Right lobe of liver (tissue), 4 donors: Measurements from ENCODE around the gene SHISA4.

Experiments used
- POLR2A ChIP-seq: fragments of 450-650 bp; IDR thresholded peaks from one replicate; pipeline ENCODE4 v1.6.1; 2017; ENCODE audit warnings: antibody characterized with exemption, mild to moderate bottlenecking
- TF ChIP-seq, protein P1 (sequence below), 4 donors: fragments of 200-600 bp in 3 of 4; fragments of 450-650 bp in 1 of 4; IDR thresholded peaks; one replicate each; pipeline versions ENCODE4 v1.5.1 to v1.8.0; 2016 to 2022; ENCODE audit warnings: antibody characterized with exemption in 4 of 4, mild to moderate bottlenecking in 2 of 4
- donor health status: DM: no; HTN: no; CAD: no.
- donor health status: DM: no; HTN: no; CAD: no.
- donor health status: DM: no; HTN: yes; CAD: no.

DNA sequence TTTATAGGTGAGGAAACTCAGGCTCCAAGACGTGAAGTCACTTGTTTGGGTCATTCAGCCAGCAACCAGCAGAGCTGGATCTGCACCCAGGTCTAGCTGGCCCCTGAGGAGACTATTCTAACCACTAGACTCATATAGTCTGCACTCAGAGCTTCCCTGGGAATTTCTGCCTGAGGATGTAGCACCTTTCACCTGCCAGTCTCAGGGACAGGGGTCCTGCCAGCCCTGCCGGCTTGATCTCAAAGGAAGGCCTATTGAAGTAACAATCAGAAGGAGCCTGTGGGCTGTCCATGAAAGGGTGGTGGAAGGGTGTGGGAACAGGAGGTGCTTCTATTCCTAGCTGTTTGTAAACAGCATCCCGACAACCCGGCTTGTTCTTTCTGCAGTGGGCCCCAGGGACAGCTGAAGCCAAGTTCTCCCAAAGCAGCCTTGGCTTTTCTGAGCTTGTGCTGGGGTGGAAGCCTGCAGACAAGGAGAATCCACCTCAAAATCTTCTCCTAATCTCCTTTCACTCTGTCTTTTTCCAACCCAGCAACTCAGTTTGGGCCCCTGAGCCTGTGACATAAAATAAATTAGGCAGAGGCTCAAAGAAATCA, 49.8 kb downstream of the SHISA4 start:
- TF ChIP-seq POLR2A = no peak
- TF ChIP-seq, protein P1, sequence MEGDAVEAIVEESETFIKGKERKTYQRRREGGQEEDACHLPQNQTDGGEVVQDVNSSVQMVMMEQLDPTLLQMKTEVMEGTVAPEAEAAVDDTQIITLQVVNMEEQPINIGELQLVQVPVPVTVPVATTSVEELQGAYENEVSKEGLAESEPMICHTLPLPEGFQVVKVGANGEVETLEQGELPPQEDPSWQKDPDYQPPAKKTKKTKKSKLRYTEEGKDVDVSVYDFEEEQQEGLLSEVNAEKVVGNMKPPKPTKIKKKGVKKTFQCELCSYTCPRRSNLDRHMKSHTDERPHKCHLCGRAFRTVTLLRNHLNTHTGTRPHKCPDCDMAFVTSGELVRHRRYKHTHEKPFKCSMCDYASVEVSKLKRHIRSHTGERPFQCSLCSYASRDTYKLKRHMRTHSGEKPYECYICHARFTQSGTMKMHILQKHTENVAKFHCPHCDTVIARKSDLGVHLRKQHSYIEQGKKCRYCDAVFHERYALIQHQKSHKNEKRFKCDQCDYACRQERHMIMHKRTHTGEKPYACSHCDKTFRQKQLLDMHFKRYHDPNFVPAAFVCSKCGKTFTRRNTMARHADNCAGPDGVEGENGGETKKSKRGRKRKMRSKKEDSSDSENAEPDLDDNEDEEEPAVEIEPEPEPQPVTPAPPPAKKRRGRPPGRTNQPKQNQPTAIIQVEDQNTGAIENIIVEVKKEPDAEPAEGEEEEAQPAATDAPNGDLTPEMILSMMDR (IDR thresholded peaks at IDR 0.05) = no peak
